ENCODE results near the gene SEC22A.
A peak's percentile ranks its signal among the peaks of the same experiment; 100 is the strongest.

Gene SEC22A

GRCh38 chr3:123258811-123259420 lies 57.2 kb downstream of the SEC22A start:
- TF ChIP-seq RAD21 (IDR thresholded peaks at IDR 0.05; ENCODE audit: low read depth) = peak; percentile 67
- no peak for TF ChIP-seq FOXM1 (IDR thresholded peaks at IDR 0.05; ENCODE audit: borderline replicate concordance, low read depth)
- no peak for TF ChIP-seq TAF1 (IDR thresholded peaks at IDR 0.05; ENCODE audit: low read depth)
- TF ChIP-seq CREB1 (IDR thresholded peaks at IDR 0.05; ENCODE audit: low read depth) = no peak
- no peak for TF ChIP-seq YY1 (IDR thresholded peaks at IDR 0.05; ENCODE audit: low read depth)
- TF ChIP-seq USF1 (IDR thresholded peaks at IDR 0.05) = no peak
- TF ChIP-seq, protein P1, sequence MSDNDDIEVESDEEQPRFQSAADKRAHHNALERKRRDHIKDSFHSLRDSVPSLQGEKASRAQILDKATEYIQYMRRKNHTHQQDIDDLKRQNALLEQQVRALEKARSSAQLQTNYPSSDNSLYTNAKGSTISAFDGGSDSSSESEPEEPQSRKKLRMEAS (IDR thresholded peaks at IDR 0.05) = no peak

GRCh38 chr3:123261666-123262065 lies 59.9 kb downstream of the SEC22A start:
- no peak for TF ChIP-seq TCF12 (IDR thresholded peaks at IDR 0.05; ENCODE audit: low read depth)
- no peak for TF ChIP-seq CREB1 (IDR thresholded peaks at IDR 0.05; ENCODE audit: low read depth)
- no peak for TF ChIP-seq NFIC (IDR thresholded peaks at IDR 0.05)
- TF ChIP-seq, protein P1 (IDR thresholded peaks at IDR 0.05) = no peak
- TF ChIP-seq USF1 (IDR thresholded peaks at IDR 0.05) = no peak
- TF ChIP-seq YY1 (IDR thresholded peaks at IDR 0.05; ENCODE audit: low read depth) = no peak

DNA sequence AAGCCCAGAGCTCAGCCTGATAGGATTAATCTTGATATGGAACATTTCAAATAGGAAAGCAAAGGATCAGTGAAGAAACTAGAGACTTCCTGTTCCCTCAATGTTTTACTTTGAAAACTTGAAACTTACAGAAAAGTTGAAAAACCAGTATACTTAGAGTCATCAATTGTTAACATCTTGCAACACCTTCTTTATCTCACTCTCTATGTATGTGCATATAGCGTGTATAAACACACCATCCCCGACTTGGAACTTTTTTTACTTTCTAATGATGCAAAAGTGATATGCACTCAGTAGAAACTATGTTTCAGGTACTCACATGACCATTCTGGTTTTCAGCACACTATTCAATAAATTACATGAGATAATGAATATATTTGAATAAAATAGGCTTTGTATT lies 60.5 kb downstream of the SEC22A start:
- no peak for TF ChIP-seq ZBTB7A (IDR thresholded peaks at IDR 0.05; ENCODE audit: low read depth)
- no peak for TF ChIP-seq FOXM1 (IDR thresholded peaks at IDR 0.05; ENCODE audit: borderline replicate concordance, low read depth)
- TF ChIP-seq CREB1 (IDR thresholded peaks at IDR 0.05; ENCODE audit: low read depth) = no peak
- TF ChIP-seq TCF12 (IDR thresholded peaks at IDR 0.05; ENCODE audit: low read depth) = no peak
- no peak for TF ChIP-seq USF1 (IDR thresholded peaks at IDR 0.05)
- no peak for TF ChIP-seq REST (IDR thresholded peaks at IDR 0.05; ENCODE audit: low read depth)
- no peak for TF ChIP-seq EGR1 (IDR thresholded peaks at IDR 0.05)
- no peak for TF ChIP-seq EP300 (IDR thresholded peaks at IDR 0.05; ENCODE audit: borderline replicate concordance)
- no peak for TF ChIP-seq TAF1 (IDR thresholded peaks at IDR 0.05; ENCODE audit: low read depth)
- TF ChIP-seq CEBPB (IDR thresholded peaks at IDR 0.05) = no peak
- TF ChIP-seq NFIC (IDR thresholded peaks at IDR 0.05) = no peak
- no peak for TF ChIP-seq RAD21 (IDR thresholded peaks at IDR 0.05; ENCODE audit: low read depth)
- TF ChIP-seq YY1 (IDR thresholded peaks at IDR 0.05; ENCODE audit: low read depth) = no peak
- TF ChIP-seq, protein P1 (IDR thresholded peaks at IDR 0.05) = no peak
- no peak for TF ChIP-seq TEAD4 (IDR thresholded peaks at IDR 0.05)

DNA sequence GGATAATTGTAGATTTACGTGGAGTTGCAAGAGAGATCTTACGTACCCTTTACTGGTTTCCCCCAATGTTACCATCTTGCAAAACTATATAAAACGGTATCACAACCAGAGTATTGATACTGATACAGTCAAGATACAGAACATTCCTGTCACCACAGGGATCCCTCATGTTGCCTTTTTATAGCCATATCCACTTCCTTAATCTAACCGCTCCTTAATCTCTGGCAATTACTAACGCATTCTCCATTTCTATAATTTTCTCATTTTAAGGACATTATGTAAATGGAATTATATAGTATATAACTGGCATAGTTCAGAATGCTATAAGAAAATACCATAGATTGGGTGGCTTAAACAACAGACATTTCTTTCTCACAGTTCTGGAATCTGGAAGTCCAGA lies 61.1 kb downstream of the SEC22A start:
- TF ChIP-seq USF1 (IDR thresholded peaks at IDR 0.05) (no peak), YY1 (IDR thresholded peaks at IDR 0.05; ENCODE audit: low read depth) (no peak), CREB1 (IDR thresholded peaks at IDR 0.05; ENCODE audit: low read depth) (no peak), CEBPB (IDR thresholded peaks at IDR 0.05) (no peak), TAF1 (IDR thresholded peaks at IDR 0.05; ENCODE audit: low read depth) (no peak), FOXM1 (IDR thresholded peaks at IDR 0.05; ENCODE audit: borderline replicate concordance, low read depth) (no peak), EGR1 (IDR thresholded peaks at IDR 0.05) (no peak), NFIC (IDR thresholded peaks at IDR 0.05) (no peak), ZBTB7A (IDR thresholded peaks at IDR 0.05; ENCODE audit: low read depth) (no peak), RAD21 (IDR thresholded peaks at IDR 0.05; ENCODE audit: low read depth) (no peak), TCF12 (IDR thresholded peaks at IDR 0.05; ENCODE audit: low read depth) (no peak), REST (IDR thresholded peaks at IDR 0.05; ENCODE audit: low read depth) (no peak), EP300 (IDR thresholded peaks at IDR 0.05; ENCODE audit: borderline replicate concordance) (no peak), TEAD4 (IDR thresholded peaks at IDR 0.05) (no peak)
- TF ChIP-seq, protein P1 (IDR thresholded peaks at IDR 0.05) = no peak
